Fibroblast of skin of left biceps (primary cell): ENCODE data around the gene DIRAS3.
"Not testable (repeated sequence)": the region's sequence is repeated elsewhere in the genome, so short reads cannot be mapped to it uniquely, and the experiment has no call there.

Experiments
- DNase-seq, 2 experiments: peaks; one replicate each; pipeline ENCODE4 v3.0.0-alpha.2; 2013; ENCODE audit warnings: low read depth in 2 of 2

DIRAS3 gene, protein sequence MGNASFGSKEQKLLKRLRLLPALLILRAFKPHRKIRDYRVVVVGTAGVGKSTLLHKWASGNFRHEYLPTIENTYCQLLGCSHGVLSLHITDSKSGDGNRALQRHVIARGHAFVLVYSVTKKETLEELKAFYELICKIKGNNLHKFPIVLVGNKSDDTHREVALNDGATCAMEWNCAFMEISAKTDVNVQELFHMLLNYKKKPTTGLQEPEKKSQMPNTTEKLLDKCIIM

DNA sequence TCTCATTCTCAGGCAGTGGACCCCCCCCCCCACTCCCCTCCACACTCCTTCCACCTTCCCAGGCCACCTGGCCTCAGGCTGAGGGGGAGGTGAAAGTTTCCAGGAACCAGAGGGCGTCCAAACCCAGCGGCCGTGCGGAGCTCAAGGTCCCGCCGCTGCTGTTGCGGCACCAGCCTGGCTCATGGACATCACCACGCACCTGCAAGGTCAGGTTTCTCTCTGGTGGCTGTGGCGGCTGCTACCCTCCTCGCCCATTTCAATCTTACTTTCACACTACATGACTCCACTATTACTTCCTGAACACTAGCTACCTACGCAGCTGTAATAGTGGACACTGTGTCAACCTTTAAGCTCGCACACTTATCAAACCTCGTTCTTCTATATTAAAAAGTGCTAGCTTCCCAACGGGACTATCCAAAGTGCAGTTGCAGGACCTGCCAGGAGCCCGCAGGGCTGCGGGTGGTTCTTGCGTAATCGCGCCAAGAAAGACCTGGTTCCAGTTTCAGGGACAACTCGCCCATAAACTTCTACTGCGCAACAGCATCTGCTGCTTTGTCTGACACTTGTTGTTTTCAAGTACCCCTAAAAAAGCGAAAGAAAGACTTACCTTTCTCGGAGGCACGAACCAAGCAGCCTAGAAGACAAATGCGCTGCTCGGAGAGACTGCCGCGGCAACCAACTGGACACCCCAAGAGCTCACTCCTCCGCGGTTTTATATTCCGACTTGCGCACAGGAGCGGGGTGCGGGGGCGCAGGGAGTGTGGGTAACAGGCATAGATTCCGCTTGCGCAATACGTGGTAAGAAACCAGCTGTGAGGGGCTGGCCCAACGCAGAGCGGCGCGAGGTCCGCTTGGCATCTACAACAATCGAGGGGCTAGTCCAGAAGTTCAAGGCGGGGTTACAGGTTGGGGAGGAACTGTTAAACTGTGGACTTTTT lies at the start of gene DIRAS3:
Gene DIRAS3, minus strand, starts transcription at position 687 of the 938 bp plus-strand sequence. CDS start 3,330 bp downstream, outside the sequence.
- no peak for DNase-seq

DNA sequence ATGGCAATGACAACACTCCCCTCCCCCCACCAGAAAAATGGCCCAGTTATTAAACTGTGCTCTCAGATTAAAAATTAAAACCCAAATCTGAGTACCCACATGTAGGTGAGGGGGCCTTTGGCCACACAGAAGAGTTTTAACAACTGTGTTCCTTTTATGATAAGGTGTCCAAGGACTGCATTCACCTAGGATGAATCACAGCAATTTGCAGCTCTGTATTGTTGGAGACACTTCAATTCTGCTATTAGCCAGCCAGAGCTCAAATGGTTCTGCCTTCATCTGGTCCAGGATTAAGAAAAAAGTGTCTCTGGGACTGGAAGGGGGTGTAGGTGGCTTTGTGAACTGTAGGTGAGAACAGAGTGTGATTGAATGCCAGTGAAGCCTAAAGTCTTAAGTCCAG lies 43.3 kb upstream of the DIRAS3 start:
- no peak for DNase-seq

DNA sequence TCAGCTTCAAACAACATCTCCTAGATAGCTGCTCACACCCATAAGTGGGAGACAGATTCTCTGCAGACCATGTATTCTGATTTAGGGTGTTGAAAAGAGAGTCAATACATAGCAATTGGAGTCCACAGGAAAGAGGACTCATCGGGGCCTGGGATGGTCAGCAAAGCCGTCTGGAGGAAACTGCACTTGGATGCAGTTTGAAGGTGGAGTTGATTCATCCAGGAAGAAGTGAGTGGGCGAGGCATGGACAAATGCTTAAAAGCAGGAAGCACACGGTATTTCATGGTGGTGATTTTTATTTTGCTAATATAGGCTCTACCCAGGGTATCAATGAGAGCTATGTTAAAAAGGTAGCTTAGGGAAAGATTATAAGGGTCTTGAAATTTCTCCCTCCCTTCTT lies 36.8 kb upstream of the DIRAS3 start:
- DNase-seq: no peak

DNA sequence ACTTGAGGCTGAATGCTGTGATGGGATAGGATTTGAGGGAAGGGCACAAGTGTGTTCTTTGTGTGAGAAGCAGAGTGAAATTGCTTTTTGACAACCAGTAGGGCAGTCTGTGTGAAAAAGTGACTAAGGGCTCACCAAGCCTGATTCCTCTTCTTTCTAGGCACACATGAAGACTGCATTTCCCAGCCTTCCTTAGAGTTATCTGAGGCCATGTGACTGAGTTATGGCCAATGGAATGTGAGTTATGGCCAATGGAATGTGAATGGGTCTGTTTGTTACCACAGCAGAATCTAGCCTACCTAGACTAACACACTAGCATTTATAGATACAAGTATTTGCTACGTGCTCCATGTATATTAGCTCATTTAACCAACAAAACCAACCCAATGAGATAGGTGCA lies 35.3 kb upstream of the DIRAS3 start:
- no peak for DNase-seq

DNA sequence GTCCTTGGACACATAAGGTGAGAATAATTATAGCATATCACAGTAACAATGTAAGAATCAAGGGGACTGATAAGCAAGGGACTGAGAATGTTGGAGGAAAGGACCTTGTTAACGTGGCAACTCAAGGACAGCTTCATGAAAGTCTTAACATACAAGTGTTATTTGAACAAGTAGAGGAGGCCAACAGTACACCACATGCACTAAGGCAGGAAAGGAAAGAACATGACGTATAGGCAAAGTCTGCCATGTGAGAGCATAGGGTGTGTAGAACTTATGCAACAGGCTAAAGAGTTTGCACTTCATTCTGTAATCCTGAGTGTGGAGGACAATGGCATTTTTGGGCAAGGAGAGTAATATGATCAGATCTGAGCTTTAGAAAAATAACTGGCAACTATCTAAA lies 33.3 kb upstream of the DIRAS3 start:
- no peak for DNase-seq

DNA sequence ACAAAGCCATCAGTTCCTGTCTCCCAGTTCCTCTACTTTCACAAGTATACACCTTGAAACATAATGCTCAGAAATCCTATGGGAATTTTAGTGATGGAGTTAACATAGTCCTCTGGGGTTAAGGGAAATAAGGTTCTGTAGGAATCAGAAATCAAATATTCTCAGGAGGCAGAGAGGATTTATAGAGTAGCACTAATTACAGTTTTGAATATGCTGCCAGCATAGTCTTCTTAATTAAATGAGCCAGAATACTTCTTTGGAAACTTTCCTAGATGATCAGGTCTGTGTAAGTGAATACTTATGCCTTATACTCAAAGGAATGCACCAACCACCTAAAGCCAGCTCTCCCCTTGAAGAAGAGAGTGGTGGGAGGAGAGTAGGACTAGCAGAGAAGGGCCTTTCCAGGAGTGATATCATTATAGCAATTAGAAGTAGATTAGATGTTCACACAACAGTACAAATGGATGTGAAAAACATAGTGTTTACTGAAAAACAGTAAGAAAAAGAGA lies 31.4 kb upstream of the DIRAS3 start:
- DNase-seq: no peak

DNA sequence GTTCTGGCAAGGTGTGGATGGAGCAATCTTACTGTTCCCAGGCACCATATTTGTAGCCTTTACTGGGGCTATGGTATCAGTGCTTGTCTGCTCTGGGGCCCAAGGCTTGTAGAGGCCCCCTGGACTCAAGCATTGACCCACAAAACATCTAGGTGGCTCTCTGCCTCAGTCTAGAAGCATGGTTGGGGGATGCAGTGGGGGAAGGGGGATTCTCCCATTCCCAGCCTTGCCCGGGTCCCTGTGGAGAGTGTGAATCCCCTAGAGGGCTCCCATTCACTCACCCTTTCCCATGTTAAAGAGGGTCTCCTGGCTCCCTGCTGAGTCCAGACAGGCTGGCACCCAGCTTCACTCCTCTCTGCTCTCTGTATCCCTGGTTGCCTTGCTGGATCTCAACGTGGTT lies 28.2 kb upstream of the DIRAS3 start:
- DNase-seq: no peak

DNA sequence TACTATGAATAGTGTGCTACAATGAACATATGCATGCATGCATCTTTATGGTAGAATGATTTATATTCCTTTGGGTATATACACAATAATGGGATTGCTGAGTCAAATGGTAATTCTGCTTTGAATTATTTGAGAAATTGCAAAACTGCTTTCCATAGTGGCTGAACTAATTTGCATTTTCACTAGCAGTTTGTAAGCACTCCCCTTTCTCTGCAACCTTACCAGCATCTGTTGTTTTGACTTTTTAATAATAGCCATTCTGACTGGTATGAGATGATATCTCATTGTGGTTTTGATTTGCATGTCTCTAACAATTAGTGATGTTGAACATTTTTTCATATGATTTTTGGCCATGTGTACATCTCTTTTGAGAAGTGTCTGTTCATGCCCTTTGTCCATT lies 24.0 kb upstream of the DIRAS3 start:
- DNase-seq: no peak

DNA sequence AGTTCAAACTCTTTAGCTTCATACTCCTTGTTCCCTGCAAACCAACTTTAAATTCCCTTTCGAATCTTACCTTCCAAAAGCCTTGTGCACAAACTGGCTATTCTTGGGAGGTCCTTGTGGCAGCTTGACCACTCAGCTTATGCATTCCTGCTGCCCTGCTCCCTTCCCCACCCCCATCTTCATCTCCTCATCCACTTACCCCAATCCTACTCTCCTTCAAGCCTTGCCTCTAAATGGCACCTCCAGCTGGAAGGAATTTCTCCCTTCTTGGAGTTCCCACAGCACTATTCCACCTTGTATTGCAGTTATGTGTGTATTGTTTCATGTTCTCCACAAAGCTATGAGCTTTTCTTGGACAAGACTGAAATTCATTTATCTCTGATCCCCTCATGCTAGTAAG lies 15.3 kb upstream of the DIRAS3 start:
- no peak for DNase-seq

DNA sequence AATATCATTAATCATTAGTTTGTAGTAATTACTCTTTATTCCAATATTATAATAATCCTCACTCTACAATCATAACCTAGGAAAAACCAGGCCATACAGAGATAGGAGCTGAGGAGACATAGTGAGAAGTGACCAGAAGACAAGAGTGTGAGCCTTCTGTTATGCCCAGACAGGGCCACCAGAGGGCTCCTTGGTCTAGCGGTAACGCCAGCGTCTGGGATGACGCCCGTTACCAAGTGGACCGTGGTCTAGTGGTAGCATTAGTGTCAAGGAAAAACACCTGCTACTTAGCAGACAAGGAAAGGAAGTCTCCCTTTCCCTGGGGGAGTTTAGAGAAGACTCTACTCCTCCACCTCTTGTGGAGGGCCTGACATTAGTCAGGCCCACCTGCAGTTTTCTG lies 7.6 kb upstream of the DIRAS3 start:
- not testable (repeated sequence) for DNase-seq

DNA sequence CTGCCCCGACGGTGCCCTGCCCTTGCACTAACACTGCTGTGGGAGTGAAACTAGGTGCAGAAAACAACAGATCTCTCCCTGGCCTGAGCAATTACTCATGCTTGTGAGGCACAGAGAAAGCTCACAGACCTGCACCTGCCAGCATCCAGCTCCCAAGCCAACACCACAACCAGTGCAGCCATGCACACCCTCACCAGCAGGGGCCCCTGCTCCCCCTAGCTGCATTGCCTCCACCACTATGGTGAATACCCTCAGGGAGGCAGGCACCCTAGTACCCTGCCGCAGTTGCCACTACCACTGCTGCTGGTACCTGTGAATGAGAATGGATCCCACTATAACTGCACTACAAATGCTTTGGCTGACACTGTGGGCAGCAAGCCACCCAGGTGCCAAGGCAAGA lies 7.1 kb upstream of the DIRAS3 start:
- DNase-seq: no peak

DNA sequence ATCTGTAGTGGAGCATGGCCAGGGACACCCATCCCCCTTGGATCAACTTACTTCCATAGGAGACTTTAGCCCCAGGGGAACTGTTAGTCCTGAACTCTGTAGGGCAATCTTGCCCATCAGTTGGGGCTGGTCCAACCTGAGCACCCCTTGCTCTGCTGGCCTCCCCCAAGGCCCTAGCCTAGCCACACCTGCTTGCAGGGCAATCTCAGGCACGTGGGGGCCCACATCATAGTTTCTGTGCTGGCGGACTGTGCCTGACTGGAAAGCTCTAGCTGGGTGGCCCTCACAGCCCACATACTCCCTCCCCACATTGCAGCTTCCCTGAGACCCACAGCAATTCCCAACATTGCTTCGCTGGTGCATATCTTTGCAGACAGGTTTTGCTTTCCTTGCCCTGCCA lies 6.6 kb upstream of the DIRAS3 start:
- DNase-seq: no peak

DNA sequence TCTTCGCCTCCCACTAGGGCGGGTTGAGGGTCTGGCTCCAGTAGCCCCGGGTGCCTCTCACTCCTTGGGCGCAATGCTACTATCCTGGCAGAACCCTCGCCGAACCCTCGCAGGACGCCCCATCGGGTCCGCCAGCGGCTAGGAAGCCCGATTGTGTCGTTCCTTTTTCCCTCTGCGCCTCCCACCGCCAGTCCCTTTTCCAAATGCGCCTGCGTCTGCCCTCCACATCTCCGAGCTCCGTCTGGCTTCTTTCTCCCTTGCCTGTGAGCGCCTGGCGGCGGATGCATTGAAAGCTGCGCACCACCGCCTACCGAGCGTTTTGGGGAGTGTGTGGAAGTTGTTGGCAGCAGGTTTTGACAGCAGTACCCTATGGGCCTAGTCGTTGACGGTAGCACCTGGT lies 1.0 kb upstream of the DIRAS3 start:
- DNase-seq: peak; percentile 44 to 47

DNA sequence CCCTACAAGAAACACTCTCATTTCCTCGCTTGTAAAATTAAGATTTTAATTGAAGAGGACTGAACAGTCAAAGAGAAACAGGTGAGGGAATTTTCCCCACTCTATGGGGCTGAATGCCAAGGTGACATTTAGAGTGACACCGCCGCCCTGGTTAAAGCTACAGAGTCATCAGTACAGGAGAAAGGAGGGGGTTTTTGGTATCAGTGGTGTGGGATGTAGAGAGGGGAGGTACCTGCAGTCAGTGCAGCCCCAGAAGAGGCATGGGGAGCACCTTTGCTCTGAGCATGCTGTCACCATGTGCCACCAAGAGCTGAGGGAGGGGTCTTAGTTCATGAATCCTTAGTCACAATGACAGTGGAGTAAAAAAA lies 2.8 kb downstream of the DIRAS3 start:
- DNase-seq: no peak

DNA sequence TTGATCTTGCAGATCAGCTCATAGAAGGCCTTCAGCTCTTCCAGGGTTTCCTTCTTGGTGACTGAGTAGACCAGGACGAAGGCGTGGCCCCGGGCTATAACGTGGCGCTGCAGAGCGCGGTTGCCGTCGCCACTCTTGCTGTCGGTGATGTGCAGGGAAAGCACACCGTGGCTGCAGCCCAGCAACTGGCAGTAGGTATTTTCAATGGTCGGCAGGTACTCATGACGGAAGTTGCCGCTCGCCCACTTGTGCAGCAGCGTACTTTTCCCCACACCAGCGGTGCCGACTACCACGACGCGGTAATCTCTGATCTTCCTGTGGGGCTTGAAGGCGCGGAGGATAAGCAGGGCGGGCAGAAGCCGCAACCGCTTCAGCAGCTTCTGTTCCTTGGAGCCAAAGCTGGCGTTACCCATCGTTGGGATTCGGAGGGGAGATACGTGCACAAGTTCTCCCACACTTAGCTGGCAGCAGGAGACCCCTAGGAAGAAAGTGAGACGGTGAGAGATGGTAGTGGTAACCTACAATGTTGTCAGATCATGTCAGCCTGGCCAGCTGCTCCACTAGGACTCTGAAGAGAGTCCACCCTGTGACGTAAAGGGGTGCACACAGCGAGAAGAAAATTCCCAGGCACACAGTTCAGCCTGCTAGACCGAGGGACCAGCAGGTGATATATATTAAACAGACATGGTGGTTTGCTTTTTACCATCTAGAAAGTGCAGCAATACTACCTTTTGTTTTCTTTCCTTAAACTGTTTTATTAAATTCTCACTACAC lies 3.4 kb downstream of the DIRAS3 start:
- no peak for DNase-seq

DNA sequence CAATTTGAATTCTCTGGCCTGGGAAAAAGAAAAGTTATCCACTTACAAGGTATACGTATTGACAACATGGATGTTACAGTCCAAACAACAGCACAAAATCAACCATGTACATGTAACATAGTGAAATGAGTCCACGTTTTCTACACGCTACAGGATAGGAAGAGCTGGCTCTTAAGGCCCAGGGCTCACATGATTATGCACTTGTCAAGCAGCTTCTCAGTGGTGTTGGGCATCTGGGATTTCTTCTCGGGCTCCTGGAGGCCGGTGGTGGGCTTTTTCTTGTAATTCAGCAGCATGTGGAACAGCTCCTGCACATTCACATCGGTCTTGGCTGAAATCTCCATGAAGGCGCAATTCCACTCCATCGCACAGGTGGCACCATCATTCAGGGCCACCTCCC lies 4.0 kb downstream of the DIRAS3 start:
- no peak for DNase-seq

DNA sequence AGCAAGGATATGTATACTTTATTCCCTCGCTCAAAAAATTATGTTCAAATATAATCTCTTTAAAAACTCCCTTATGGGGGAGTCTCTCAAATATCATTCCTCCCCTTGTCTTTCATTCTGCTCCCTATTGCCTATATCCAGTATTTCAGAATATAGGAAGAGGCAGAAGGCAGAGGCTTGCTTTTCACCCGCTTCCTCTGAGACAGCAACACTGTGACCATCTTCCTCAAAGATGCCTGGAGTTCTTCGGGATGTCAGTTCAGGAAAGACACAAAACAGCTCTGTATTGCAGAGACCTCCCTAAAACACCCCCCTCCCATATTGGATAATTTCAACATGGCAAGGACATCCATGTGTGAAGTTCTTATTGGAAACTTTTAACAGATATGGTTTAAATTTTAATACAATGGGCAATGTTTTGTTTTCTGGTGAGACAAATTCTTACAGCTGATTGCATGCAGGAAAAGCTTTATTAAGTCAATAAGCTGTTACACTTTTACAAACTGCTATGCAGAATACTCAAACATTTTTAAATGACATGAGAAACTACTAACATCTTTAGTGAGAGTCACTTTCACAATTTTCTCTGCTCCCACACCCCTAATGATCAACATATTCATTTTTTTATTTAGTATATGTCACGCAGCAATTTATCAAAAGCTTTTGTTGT lies 4.8 kb downstream of the DIRAS3 start:
- DNase-seq: no peak

DNA sequence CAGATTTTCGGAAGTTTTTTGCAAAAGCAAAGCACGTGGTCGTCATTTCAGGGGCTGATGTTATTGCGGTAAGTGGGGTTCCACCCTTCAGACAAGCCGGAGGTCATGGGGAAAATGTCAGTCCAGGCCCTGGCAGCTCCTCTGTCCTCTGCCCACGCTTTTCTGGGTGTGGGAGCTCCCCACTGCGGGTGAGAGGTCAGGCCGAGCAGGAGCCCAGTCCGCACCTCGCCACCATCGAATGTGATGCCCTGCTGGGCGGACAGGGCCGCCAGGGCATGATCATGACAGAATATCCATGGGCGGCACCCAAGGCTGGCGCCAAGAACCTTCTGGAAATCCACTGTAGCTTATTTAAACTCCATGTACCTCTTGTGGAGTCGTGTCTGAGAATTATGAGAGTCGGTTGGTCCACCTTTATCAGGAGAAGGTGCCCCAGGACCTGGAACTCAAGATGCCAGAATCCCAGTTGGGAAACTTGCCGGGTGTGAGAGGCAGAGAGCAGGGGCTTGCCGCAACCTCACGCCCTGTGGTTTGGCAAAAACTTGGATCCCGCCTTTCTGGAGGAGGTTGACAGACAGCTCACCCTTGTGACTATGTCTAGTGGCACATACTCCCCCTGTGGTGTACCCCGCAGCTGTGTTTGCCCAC lies 6.9 kb downstream of the DIRAS3 start:
- no peak for DNase-seq

DNA sequence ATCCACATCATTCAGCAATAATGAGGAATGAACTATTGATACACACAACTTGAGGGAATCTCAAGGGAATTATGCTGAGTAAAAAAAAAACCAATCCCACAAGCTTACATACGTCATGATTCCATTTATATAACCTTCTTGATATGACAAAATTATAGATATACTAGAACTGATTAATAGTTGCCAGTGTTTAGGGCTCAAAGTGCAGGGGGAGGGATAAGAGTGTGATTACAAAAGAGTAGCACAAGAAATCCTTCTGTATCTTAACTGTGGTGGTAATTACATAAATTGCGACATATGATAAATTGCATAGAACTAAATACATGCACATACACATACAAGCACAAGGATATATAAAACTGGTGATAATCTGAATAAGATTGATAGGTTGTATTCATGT lies 13.5 kb downstream of the DIRAS3 start:
- no peak for DNase-seq

DNA sequence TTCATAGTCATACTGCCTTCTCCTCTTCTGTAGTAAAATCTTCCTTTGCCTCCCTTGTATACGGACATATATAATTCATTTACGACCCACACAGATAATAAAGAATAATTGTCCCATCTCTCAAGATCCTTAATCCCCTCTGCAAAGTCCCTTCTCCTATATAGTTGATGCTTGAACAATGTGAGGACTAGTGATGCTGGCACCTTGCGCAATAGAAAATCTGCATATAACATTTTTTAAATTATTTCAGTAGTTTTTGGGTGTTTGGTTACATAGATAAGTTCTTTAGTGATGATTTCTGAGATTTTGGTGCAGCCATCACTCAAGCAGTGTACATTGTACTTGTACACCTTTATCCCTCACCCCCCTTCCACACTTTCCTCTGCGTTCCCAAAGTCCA lies 21.0 kb downstream of the DIRAS3 start:
- no peak for DNase-seq

DNA sequence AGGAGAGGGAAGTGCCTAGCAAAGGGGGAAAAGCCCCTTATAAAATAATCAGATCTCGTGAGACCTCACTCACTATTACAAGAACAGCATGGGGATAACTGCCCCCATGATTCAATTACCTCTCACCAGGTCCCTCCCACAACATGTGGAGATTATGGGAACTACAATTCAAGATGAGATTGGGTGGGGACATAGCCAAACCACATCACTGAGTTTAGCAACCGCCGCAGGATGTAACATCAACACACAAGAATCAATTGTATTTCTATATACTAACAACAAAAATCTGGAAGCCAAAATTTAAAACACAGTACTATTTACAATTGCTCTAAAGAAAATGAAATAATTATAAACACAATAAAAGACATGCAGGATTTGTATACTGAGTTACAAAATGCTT lies 21.9 kb downstream of the DIRAS3 start:
- no peak for DNase-seq
